NAMALWA (cell line): ENCODE measurements around the gene SPRED2.

Experiments
- DNase-seq: peaks from one replicate; pipeline ENCODE4 v3.0.0-alpha.2; 2015; ENCODE audit warnings: low spot score

SPRED2 gene, protein sequence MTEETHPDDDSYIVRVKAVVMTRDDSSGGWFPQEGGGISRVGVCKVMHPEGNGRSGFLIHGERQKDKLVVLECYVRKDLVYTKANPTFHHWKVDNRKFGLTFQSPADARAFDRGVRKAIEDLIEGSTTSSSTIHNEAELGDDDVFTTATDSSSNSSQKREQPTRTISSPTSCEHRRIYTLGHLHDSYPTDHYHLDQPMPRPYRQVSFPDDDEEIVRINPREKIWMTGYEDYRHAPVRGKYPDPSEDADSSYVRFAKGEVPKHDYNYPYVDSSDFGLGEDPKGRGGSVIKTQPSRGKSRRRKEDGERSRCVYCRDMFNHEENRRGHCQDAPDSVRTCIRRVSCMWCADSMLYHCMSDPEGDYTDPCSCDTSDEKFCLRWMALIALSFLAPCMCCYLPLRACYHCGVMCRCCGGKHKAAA

DNA sequence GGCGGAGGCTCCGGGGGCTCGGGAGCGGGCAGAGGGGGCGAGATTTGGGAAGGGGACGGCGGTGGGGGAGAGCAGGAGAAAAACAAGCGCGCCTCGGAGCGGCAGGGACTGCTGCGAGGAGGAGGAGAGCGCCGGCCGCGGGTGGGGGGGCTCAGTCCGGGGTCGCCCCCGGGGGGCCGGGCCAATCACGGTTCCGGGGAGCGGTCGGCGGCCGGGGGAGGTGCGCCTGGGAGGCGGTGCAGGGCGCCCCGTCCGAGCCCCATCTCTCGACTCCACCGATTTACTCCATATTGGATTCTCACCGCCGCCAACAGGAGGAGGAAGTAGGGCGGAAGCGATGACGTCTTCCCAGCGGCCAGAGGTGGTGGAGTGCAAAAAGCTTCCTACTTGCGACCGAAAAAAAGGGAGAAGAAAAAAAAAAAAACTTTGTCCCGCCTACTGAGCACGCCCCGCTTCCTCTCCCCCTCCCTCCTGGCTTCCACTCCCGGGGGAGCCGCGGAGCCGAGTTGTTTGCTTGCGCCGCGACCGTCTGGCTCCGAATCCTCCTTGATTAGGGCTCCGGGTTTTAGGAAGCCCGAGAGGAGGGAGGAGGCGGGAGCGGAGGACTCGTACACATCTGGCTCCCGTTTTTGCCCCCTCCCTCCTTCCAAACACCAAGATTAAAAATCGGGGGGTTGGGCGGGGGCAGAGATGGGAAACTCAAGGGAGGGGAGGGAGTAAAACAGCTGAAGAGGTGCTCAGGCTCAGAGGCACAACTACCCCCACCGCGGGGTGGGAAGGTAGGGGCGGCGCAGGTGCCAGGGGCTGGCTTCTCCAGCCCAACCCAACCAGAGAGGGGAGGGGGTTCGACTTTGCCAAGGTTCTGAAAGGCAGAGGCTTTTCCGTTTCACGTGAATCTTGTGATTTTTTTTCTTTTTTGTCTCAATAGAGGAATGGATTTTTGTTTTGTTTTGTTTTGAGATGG is at the start of gene SPRED2:
TSS of gene SPRED2 (minus strand) at position 373 of the 964 bp plus-strand sequence. CDS start 612 bp downstream, outside the sequence.
- DNase-seq: peak; percentile 93

DNA sequence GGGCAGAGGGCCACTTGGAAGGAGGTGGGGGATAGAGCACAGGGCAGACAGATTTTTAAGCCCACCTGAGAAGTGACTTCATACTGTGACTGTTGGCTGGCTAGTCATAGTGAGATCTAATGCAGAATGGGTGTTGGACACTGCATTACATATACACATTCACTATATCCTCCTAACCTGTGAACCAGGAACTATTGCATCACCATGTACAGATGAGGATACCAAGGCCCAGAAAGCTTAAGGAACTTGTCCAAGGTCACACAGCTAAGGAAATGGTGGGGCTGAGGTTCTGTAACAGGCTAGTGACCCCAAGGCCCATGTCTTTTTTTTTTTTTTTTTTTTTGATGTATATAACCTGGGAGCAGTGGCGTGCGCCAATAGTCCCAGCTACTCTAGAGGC is 49.6 kb upstream of the SPRED2 start:
- no peak for DNase-seq

DNA sequence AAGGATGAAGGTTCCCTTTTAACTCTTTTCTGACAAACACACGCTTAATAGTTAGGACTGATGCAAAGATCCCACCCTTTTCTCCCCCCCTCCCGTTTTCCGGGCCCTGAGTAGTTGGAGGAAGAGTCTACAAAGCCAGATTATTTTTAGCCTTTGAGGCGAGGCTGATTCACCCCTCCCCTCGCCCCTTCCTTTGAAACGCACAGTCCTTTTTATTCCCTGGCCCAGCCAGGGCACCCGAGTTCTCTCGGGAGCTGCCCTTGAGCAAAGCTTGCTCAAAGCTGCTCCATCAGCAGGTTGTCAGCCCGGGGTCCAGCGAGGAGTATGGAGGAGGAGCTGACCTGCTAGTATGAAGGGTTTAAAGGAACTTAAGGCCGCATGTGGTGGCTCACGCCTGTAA is 47.1 kb upstream of the SPRED2 start:
- no peak for DNase-seq

DNA sequence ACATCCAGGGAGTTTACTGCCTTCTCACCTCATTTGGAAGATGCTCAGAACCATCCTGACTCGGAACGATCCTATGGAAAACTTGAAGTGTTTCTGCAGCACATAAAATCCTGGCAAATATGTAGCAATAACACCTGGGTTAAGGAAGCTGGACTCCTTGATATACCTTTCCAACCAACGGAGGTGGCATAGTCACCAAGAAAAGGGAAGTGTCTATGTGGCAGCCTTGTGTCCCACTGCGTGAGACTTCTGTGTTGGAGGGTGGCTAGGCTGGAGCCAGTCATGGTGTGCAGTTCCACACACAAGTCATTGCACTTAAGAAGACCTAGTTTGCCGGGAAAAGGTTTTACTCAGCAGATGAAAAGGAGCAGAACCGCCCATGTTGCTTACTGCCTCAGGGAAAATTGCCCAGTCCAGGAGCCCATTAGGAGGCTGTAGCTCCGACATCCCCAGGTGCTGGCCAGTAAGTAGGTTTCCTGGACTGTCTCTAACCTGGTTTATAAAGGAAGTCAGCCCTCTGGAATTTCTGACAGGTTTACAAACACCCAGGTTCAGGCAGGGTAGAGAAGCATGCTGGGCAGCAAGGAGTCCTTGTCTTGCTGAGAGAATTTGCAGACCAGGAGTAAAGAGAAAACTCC is 46.2 kb upstream of the SPRED2 start:
- no peak for DNase-seq

DNA sequence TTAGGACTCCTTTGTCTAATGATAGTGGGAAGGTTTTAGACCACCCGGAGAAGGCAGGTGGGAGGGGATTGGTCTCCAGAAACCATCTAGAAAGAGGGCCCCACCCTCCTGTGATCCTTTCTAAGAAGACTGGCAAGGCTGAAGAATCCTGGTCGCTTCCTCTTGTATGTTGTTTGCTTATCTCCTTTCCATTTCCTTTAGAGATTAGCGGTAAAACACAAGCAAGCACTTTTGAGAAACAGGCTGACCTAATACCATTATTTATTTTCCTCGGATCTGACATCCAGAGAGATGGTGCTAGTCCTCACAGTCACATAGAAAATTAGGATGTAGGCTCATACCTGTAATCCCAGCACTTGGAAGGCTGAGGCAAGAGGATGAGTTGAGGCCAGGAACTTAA is 45.2 kb upstream of the SPRED2 start:
- no peak for DNase-seq

DNA sequence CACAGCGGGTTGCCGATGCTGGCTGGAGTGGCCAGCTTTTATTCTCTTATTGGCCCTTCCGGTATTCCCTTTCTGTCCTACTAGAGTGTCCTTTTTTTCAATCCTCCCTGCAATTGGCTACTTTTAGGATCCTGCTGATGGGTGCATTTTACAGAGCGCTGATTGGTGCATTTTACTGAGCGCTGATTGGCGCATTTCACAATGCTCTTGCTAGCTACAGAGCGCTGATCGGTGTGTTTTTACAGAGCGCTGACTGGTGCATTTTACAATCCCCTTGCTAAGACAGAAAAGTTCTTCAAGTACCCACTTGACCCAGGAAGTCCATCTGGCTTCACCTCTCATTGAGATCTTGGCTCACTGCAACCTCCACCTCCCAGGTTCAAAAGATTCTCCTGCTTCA is 44.4 kb upstream of the SPRED2 start:
- no peak for DNase-seq

DNA sequence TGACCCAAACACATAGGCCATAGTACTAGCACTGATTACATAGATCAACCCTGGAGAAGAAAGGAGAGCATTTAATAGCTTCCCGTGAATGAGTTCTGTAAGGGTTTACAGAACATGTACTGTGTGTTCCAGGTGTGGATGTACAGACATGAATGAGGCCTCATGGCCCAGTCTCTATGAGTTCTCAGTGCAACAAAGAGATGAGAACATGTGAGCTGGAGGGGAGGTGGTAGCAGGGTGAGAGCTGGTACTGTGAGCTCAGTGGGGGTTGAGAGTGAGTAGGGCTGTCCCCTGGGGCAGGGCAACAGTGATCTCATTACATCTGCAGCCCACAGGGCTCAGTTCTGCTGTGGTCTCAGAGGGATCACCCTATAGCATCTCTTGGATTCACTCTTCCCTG is 42.6 kb upstream of the SPRED2 start:
- no peak for DNase-seq

DNA sequence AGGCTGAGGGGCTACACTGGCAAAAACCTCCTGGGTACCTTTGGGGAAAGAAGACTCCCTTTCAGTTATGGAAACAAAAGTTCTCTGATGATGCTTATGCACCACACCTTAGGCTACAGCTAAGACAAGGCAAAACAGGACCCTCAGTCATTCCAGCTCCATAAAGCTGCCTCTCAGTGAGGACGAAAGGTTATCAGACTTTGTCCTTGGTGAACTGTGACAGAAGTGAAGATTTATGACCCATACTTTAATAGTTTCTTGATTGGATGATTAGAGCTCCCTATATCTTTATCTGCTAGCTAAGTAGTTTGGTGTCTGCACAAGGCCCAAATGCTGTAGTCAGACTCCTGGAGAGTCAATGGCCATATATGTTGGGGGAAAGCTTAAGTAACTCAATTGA is 40.6 kb upstream of the SPRED2 start:
- DNase-seq: no peak

DNA sequence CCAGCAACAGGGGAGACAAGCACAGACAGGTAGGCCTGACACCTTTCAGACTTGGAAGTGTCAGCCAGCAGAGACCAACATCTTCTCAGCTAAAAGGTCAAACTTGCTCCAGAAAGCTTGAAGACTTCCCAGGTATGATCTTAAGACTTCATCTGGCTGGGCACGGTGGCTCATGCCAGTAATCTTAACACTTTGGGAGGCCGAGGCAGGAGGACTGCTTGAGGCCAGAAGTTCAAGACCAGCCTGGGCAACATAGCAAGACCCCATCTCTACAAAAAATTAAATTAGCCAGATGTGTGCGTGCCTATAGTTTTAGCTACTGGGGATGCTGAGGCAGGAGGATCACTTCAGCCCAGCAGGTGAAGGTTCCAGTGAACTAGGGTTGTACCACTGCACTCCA is 39.0 kb upstream of the SPRED2 start:
- no peak for DNase-seq

DNA sequence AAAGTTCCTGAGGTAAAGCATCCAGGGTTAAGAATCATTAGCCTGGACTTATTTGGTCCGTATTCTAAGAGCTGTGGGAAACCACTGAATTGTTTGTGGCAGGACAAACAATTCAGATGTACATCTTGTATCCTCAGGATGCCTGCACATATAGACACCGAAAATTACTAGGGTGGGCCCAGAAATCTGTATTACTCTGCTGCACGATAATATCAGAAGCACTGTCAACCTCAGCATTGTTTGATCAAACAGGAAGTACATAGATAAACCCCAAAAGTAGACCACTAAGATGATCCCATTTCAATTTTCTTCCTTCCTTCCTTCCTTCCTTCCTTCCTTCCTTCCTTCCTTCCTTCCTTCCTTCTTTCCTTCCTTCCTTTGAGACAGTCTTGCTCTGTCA is 34.2 kb upstream of the SPRED2 start:
- no peak for DNase-seq

DNA sequence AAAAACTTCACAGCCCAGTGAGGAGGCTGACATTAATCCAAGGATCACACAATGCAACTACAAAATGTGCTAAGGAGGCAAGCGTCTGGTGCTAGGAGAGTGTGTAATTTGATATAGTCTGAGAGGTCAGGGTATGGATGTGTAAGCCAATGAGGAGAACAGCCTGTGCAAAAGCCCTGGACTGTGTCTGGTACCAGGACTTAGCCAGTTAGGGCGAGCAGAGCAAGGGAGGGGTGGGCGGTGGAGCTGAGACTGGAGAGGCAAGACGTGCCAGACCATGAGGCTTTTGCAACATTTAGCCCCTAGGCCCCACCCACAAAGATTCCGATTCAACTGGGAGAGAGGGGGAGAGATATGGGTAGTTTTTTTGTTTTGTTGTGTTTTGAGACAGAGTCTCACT is 33.5 kb upstream of the SPRED2 start:
- no peak for DNase-seq

DNA sequence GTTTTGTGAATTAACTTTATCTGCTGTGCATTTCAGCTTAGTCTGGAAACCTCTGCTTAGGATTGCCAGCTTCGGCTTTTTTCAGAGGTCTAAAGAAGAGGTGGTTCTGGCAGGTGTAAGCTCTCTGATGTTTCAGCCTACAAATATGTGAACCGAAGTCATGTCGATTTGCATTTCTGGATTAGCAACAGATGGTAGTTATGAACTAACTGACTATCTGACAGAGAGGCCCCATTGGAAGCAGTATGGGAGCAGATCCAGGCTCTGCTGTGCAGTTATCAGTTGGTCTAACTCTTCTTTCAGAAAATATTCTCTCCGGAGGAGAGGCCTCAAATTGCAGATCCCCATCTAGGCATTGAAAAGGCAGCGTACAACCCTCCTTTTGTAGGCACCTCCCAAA is 32.7 kb upstream of the SPRED2 start:
- no peak for DNase-seq

DNA sequence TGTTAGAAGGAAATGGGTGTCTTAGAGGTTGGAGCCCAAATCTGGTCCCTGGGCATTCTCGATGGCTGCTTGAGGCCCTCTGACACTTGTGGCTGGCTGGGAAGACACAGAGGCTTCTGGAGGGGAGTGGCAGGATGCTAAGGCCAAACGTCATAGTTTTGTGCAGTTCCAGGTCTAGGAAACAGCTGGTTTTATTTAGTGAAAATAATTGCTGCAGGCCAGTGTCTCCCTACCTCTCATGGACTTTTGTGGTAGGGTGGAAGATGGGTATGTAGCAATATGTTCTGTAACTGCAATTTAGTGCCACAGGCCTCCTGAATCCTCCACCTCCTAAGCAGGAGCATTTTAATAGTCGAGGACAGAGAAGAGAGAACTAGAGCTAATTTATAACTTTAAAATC is 32.2 kb upstream of the SPRED2 start:
- no peak for DNase-seq

DNA sequence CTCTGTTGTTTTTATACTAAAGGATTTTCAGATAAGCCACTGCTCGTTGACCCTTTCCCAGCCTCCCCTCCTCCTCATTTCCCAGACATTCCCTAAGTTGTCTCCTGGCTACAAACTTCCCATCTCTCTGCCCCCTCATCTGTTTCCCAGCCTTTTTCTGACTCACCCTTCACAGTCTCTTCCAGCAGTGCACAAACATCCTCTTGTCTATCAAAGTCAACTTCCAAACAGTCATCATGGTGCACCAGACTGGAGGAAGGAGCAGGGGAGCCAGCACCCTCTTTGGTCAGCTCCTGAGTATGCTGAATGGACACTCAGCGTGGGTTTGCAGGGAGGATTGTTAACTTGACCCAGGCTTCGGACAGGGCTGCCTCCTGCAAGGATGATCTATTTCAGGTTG is 26.6 kb upstream of the SPRED2 start:
- no peak for DNase-seq

DNA sequence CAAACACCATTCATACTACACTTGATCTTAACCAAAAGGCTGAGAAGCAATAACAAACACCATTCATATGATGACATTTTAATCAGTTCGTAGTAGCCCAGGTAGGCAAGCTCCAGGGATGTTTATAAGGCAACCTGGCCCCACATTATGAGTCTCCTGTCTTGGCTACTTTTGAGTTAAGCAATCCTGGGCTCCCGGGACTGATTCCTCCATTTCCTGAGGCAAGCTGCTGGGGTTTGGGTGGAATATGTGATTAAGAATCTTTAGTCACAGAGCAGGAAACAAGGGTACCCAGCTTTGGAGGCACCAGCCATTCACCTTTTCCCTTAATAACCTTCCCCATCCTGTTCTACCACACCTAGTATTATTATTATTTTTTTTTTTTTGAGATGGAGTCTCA is 24.5 kb upstream of the SPRED2 start:
- no peak for DNase-seq

DNA sequence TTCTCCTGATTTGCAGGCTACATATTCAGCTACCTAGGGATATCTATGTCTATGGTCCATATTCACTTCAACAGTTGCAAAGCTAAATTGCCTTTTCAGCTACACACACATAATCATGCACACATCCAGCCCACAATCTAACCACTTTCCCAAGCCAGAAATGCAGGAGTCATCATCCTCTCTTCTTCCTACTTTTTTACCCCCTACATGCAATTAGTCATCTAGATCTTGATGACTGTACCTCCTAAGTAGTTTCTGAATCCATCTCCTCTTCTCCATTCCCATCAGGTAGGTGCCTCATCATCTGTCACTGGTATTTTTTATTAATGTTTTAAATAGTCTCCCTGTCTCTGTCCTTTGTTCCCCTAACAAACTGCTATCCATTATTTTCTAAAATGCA is 23.7 kb upstream of the SPRED2 start:
- no peak for DNase-seq

DNA sequence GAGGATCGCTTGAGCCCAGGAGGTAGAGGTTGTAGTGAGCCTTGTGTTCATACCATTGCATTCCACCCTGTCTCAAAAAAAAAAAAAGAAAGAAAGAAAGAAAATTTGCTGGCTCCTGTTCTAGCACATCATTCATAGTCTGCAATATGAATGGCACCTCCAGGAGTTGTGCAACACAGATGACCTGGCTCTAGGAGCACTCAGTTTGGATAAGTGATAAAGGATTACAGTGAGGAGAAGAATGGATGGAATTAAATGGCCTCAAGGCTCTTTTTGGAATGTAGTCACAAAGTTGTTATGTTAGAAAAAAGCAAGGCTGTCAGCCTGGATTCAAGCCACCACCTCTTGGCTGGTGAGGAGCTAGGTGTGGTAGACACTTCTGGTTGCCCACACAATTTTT is 21.5 kb upstream of the SPRED2 start:
- no peak for DNase-seq

DNA sequence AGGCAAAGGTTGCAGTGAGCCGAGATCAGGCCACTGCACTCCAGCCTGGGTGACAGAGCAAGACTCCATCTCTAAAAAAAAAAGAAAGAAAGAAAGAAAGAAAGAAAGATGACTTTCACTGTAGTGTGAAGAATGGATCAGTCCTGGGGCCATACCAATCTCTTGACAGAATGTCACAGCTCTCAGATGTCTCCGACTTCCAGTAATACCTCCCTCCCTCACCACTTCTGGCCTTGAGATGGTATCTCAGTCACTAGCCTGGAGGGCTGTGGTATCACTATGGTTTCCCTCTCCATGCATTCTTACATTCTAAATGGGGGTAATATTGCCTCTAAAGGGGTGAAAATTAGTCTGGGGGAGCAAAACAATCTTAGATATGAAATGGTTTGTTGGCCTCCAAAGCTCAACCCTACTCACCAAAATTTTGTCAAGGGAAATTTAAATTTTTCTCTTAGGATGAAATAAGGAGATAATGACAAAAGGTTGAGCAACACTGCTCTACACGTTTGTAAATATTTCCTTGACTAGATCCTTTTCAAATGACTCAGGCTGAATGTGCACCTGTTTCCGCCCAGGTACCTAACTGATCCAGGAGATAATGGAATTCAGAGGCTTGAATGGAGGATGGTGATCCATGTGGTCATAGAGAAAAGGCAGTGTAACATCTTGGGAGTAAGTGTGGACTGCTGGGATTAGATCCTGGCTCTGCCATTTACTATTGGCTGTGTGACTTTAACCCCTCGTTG is 19.9 kb upstream of the SPRED2 start:
- DNase-seq: no peak

DNA sequence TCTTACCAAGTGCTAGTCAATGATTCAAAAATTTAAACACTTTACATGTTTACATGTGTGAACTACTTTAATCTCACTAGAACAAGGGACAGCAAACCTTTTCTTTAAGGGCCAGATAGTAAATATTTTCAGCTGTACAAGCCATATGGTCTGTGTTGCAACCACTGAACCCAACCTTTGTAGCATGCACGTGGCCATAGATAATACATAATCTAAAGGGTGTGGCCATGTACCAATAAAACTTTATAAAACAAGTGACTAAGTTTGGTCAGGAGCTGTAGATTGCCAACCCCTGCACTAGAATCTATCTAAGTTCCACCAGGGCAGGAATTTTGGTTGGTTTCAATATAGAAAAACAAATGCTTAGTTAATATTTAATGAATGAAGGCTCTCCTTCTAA is 18.4 kb upstream of the SPRED2 start:
- DNase-seq: no peak

DNA sequence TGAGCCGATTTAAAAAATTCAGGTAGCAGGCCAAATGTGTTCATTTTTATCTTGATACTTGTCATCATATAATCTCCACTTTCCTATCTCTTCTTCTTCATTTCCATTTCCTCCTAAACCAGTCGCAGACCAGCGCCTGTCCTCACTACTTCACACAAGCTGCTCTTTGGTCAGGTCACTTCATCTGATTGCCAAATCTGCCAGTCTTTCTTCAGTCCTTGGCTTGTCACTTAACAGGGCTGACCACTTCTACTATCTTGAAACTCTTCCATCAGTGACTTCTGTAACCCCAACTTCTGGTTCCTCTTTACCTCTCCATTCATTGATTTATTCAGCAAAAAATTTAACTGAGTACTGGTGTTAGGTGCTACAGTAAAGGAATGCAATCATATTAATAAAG is 18.0 kb upstream of the SPRED2 start:
- DNase-seq: no peak

DNA sequence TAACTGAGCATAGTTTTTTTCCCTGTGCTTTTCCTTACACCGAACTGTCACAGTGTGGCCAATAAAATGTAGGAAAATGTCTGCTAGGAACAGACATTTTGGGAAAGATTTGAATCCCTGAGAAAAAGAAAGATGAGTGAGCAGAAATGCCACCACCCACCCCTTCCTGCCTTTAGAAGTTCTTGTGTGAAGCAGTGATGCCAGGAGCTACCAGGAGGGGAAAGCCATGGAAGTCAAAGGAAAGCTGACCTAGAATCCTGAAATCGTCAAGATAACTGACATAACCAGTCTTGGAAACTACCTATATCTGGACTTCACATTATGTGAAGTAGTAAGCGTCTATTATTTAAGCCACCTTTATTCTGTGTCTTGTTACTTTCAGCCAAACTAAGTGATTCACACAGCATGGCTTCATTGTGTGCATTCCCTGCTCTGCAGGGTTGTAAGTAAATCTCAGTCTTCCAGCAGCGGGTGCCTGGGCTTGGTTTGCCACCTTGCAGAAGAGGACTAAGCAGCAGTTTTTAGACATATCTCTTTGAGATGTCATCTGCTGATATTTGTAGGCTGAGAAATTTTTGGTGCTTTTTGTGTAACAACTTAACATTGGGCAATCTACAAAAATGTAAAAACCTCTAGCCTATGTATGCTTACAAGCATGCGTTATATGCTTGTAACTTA is 11.2 kb upstream of the SPRED2 start:
- DNase-seq: no peak
